Measurements from ENCODE around the gene SERF2.
A peak's percentile ranks its signal among the peaks of the same experiment; 100 is the strongest.

SERF2 gene

GRCh38 chr15:43776101-43776717, 15.9 kb upstream of the SERF2 start:
- H3K4me3 ChIP-seq (replicated peaks; ENCODE audit: low read depth, low read length) = peak overlapping the region; percentile 51
- TF ChIP-seq CTCF (IDR thresholded peaks at IDR 0.05; ENCODE audit: low read depth, low read length, missing control alignments) = no peak
- DNase-seq (ENCODE audit: extremely low read depth, low read depth) = no peak

GRCh38 chr15:43776718-43777266, 15.3 kb upstream of the SERF2 start, which contains the start of gene ELL3:
Gene ELL3 (minus strand): TSS chr15:43776966. CDS start chr15:43776901, 65 bp downstream.
- peak within 1 kb of the TSS; percentile 51 for H3K4me3 ChIP-seq (replicated peaks; ENCODE audit: low read depth, low read length)
- DNase-seq (ENCODE audit: extremely low read depth, low read depth) = no peak
- no peak for TF ChIP-seq CTCF (IDR thresholded peaks at IDR 0.05; ENCODE audit: low read depth, low read length, missing control alignments)

GRCh38 chr15:43777267-43777914, 14.7 kb upstream of the SERF2 start:
- DNase-seq (ENCODE audit: extremely low read depth, low read depth) = peak; percentile 54
- H3K4me3 ChIP-seq (replicated peaks; ENCODE audit: low read depth, low read length) = peak overlapping the region; percentile 51
- TF ChIP-seq CTCF (IDR thresholded peaks at IDR 0.05; ENCODE audit: low read depth, low read length, missing control alignments) = peak; percentile 49

- no peak for TF ChIP-seq CTCF (IDR thresholded peaks at IDR 0.05; ENCODE audit: low read depth, low read length, missing control alignments)
- no peak for DNase-seq (ENCODE audit: extremely low read depth, low read depth)
- H3K4me3 ChIP-seq (replicated peaks; ENCODE audit: low read depth, low read length) = no peak overlapping the region
These were observed 13.1 kb upstream of the SERF2 start for GRCh38 chr15:43779016-43779415.

- DNase-seq (ENCODE audit: extremely low read depth, low read depth) = no peak
- no peak overlapping the region for H3K4me3 ChIP-seq (replicated peaks; ENCODE audit: low read depth, low read length)
- no peak for TF ChIP-seq CTCF (IDR thresholded peaks at IDR 0.05; ENCODE audit: low read depth, low read length, missing control alignments)
These were observed 2.7 kb upstream of the SERF2 start for GRCh38 chr15:43789409-43789808.

GRCh38 chr15:43792761-43793476, 799 bp downstream of the SERF2 start:
- peak overlapping the region; percentile 83 for H3K4me3 ChIP-seq (replicated peaks; ENCODE audit: low read depth, low read length)
- no peak for DNase-seq (ENCODE audit: extremely low read depth, low read depth)
- no peak for TF ChIP-seq CTCF (IDR thresholded peaks at IDR 0.05; ENCODE audit: low read depth, low read length, missing control alignments)

All from HFF-Myc (cell line).